Epidermal melanocyte (primary cell): Measurements from ENCODE around the gene PLCXD1.

ENCODE experiments used
- DNase-seq: peaks from one replicate; pipeline ENCODE4 v3.0.0; 2011; ENCODE audit warnings: low spot score; ENCODE audit not compliant: insufficient read length

PLCXD1 gene

DNA sequence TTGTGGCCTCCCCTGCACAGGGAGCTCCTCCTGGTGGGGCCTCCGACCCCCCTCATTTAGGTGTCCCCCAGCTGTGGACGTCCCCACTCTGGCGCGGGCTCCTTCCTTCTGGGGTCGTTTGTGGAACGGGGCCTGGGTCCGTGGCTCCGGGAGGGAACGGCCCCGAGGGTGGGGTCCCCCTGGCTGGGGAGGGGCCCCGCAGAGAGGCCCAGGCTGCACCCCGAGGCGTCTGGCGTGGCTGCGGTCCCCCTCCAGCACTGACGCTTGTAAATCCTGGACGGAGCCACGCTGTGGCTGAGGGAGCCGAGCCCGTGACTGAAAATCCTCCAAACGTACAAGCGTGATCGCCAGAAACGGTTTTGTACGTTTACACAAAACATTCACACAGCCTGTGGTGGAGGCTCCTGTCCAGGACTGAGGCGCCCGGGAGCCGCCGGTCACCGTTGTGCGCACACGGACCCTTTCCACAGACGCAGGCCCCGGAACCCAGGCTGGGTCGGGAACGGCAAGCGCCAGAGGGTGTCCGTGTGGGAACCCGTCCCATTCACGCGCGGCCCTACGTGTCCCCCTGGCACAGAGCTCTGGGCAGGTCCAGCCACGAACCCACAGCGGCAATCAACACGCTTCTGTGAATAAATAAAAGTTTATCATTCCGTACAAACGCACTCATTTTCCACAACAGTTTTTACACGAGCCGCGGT, 52.6 kb downstream of the PLCXD1 start:
- DNase-seq, result no peak

DNA sequence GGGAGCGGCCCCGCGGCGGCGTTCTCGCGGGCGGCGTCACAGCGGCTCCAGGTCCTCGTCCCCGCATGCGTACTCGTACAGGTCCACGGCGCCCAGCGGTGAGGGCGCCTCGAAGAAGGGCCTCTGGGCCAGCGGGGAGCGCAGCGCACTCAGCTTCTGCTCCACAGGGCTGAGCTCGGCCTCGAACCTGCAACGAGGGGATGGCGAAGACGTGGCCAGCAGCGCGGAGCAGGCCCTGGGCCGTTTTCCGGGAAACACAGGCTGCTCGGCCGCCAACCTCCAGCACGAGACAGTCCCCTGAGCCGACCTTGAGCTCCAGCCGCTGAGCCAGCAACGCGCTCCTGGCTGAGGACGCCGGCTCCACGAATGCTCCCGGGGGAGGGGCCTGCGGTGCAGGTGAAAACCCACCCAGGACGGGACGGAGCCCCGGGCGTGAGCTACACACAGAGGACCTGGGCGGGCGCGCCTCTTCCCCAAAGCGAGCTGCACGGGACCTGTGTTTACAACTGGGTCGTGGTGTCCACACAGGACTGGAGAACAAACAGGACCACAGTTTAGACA, 53.2 kb downstream of the PLCXD1 start:
- no peak for DNase-seq

DNA sequence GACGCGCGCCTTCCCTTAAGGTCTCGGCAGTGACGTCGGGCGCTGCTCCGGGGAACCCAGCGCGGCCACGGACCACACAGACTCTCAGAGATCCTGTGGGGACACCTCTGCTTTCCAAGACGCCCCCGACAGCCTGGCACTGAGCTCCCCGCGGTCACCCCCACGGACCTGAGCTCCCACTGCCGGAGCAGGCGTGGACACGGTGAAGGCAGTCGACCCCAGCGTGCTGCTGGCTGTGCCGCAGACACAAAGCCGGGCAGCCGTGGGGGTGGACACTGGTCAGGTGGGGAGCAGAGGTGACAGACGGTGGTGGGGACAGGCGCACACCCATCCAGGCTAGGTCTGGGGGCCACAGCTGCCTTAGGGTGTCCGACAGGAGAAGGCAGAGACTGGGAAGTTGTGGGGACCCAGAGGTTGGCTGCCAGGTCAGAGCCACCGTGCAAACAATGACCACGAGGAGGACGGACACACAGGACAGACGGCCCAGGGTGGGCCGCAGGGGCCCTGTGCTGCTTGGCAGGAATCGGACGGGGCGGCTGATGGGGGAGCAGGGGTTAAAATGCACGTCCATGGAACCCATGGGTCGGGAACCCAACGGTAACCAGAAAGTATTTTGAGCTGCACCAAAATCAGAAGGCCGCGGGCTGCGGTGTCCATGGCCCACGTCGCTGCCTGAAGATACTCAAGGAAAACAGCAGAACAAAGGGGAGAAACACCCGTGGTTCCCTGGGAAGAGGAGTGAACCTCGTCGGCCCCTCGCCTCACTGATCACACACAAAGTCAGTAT, 54.0 kb downstream of the PLCXD1 start:
- no peak for DNase-seq

DNA sequence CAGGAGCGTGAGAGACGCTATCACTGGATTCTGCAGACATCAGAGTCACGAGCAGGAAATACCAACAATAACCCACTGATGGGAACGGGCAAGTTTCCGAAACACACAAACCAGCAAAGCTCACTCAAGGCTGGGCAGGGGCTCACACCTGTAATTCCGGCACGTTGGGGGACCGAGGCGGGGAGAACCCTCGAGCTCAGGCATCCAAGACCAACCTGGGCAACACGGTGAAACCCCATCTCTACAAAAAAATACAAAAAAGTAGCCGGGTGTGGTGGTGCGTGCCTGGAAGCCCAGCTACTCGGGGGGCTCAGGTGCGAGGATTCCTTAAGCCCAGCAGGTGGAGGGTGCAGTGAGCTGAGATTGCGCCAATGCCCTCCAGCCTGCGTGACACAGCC, 54.6 kb downstream of the PLCXD1 start:
- no peak for DNase-seq

DNA sequence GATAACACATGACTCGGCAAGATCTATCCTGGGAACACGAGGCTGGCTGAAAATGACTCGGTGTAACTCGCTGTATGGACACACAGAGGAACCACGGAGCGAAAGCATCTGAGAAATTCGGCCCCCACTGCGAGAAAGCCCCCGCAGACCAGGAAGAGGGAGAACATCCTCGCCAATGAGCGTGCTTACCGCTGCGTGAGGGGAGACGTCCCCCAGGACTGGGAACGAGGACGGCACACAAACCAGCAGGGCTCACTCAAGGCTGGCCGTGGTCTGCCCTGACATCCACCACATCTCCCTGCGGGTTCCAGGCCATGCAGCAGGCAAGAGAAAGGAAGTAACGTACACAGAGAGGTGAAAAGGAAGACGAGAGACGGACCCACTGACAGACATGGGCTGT, 55.0 kb downstream of the PLCXD1 start:
- DNase-seq, result no peak

DNA sequence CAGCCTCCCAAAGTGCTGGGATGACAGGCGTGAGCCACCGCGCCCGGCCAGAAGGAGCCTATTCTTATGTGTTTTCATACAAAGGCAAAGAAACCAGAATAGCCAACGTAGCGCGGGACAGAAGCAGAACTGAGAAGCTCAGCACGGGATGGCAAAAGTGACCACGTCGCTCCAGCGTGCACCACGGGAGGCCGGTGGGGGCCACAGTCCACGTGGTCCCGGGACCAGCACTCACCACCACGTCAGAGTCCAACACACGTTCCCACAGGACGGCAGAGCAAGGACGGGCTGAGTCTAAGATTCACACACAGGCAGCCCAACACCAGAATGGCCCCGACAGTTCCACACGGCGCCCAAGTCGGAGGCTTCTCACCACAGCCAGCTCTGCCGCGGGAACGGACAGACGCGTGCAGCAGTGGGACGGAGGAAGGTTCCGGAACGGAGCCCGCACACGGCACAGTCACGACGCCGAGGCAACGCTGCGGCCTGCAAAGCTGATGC, 56.2 kb downstream of the PLCXD1 start:
- DNase-seq, result no peak

DNA sequence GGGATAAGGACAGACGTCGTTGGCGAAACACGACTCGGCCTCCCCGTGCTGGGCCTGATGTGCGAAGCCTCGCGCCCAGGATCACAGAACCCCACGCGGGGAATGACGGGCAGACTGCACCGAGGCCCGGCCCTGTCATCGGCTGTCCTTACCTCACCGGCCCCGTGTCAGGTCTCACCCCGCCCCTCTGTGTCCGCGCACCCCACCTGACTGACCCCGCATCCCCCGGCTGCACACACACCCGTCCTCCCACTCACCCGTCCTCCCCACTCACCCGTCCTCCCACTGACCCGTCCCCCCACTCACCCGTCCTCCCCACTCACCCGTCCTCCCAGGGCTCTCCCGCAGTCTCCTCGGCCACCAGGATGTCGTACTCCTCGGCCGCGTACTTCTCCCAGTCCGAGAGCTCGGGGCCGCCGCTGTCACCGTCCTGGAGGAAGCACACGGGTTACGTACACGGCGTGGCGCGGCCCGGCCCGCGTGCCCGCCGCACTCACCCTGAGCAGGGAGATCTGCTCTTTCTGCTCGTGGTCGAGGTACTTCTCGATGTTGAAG, 57.2 kb downstream of the PLCXD1 start:
- no peak for DNase-seq

DNA sequence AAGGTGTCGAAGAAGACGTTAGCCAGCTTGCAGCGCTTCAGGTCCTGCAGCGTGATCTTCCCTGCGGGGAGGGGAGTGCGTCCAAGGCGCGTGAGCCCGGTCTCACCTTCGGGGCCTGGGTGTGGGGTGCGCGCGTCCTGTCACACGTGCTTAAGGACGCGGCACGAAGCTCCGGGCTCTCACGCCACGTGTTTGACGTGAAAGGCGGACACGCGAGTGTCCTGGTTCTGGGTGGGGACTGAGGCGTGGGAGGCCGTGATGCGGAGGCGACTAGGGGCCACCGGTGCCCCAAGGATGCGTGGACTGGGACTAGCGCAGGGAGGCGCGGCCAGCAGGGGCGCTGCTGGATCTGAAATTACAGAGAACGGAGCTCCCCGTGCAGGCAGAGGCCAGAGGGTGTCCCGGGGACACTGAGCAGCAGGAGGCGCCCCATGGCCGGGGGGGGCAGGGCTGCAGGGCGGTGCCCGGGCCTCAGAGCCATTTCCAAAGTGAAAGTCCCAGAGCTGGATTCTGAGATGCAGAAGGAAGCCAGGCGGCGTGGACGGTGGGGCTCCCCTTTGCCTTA, 57.7 kb downstream of the PLCXD1 start:
- no peak for DNase-seq

DNA sequence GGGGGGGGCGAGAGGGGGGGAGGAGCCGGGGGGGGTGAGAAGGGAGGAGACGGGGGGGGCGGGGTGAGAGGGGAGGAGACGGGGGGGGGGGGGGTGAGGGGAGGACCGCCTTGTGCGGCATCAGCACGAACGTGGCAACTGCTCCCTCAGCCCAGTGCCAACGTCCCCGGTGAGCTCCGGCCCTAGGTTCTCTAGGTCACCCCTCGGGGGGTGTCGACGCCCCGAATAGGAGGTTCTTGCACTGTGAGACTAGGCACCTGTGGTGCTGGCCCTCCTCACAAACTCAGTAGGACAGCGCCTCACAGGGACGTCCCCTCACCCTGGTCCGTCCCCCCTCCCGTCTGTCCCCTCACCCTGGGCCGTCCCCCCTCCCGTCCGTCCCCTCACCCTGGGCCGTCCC, 58.9 kb downstream of the PLCXD1 start:
- DNase-seq, result no peak

DNA sequence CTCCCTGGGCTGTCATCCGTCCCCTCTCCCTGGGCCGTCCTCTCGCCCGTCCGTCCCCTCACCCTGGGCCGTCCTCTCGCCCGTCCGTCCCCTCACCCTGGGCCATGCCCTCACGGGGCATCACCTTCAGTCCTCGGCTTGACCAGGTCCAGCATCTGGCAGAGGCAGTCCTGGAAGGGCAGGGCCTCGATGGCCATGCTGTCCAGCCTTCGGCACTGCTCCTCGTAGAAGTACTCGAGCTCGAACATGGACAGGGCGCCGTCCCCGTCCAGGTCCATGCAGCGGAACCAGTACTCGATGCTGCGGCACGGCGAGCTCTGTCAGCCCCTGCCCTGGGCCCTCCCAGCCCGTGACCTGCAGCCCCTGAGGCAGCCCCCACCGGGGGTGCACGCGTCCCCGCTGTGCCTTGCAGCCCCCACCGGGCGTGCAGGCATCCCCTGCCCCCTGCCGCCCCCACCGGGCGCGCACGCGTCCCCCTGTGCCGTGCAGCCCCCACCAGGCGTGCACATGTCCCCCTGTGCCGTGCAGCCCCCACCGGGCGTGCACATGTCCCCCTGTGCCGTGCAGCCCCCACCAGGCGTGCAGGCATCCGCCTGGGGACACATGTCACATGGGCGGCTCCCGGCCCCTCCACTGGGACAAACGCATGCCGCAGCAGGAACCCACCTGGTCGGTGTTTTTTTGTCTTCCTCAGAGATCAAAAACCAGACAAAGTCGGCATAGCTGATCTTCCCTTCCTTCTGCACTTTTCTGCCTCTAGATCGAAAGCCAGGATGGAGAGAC, 59.7 kb downstream of the PLCXD1 start:
- DNase-seq, result no peak

DNA sequence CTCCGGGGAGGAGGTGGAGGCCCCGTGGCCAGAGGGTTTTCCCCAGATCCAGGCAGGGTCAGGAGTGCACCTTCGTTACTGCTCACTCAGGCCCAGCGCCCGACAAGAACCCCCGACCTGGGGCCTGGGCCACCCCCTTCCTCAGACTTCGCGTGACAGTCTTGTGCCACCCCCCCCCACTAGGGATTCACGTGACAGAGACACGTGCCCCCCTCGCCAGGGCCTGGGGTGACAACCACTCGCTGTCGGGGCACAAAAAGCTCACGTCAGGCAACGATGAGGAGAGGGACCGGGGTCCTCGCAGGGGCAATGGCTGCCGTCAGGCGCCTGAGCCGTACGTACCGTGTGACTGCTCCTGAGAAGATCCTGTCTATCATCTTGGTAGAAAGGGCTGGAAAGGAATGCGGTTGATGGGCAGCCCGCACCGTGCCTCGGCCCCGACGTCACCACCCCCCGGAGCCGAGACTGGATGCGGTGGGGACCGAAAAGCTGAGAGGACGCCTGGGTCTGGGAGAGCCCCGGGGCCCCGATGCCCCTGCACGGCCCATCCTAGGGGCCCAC, 60.4 kb downstream of the PLCXD1 start:
- DNase-seq, result no peak

DNA sequence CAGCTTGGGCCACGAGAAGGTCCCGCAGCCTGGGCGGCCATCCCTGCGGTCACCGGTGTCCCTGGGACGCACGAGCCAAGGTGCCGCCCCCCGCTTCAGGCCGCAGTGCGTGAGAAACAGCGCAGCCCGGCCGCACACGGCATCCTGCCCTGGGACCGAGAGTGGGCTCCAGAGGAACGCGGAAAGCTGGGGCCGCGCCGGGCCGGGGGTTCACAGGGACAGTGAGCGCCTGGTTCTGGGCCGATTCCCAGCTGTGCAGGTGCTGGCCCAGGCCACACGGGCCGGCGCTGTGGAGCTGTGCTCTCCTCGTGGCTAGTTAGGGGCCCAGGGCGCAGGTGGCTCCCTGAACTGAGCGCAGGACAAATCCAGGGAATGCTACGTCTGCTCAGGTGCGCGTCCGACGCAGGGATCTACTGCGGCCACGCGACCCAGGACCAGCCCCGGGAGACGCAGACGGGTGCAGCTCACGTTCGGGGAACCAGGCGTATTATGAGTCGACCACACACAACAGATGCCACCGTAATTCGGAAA, 63.3 kb downstream of the PLCXD1 start:
- DNase-seq, result no peak

DNA sequence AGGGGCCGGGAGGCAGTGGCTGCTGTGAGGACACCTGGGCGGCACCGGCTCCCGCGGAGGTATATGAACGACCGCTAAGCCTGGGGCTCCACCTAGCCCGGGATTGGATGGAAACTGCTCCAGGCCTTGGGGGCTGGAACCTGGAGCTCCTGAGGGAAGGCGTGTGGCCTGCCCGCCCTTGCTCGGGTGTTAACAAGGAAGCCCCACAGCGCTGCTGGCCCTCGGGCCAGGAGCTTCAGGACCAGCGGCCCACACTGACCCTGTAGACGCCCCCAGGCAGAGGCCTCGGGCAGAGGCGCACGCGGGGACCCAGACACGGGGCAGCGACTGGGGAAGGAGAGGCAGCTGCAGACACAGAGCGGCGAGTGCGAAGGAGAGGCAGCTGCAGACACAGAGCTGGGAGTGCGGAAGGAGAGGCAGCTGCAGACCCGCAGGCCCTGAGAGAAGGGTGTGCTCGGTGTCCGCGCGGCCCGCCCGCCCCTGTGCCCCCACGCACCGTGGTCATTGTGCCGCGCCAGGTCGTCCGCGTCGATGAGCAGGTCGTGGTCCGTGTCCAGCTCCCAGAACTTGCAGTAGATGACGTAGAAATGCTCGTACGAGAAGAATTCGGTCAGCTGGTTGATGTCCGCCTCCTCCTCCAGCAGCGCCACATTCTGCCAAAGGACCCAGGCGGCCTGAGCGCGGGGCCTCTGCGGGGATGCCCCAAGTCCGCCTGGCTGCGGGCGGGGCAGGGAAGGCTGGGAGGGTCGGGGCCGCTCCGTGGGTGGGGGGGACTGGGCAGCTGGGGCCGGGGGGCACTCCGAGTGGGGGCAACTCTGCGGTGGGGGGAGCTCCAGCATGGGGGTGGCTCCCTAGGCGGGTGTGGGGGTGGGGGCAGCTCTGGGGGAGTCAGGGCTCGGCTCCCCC, 64.1 kb downstream of the PLCXD1 start:
- no peak for DNase-seq

DNA sequence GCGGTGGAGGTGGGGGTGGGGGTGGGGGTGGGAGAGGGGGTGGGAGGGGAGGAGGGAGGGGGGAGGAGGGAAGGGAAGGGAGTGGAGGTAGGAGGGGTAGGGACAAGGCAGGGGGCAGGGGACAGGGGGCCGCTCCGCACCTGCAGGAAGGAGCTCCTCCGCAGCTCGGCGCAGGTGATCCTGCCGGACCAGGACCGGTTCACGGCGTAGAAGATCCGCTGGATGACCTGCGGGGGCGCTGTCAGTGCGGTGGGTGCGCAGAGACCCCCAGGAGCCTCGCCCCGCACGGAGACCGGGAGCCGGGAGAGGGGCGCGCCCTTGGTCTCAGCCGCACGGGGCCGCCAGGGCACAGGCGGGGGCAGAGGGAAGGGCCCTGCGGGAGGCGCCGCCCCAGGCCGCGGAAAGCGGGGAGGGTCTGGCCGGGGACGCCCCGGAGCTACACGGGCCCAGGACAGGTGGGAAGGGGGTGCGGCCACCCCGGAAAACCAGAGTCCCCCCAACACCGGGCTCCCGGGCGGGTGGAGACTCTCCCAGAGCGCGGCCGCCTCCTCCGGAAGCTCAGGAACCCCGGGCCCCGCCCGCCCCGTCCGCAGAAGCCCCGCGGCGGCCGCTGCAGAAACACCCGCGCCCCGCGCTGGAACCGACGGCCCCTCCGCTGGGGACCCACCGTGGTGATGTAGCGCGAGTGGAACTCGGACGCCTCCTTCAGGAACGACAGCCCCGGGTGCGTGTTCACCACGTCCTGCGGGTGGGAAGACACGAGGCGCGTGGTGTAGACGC, 65.0 kb downstream of the PLCXD1 start:
- no peak for DNase-seq

DNA sequence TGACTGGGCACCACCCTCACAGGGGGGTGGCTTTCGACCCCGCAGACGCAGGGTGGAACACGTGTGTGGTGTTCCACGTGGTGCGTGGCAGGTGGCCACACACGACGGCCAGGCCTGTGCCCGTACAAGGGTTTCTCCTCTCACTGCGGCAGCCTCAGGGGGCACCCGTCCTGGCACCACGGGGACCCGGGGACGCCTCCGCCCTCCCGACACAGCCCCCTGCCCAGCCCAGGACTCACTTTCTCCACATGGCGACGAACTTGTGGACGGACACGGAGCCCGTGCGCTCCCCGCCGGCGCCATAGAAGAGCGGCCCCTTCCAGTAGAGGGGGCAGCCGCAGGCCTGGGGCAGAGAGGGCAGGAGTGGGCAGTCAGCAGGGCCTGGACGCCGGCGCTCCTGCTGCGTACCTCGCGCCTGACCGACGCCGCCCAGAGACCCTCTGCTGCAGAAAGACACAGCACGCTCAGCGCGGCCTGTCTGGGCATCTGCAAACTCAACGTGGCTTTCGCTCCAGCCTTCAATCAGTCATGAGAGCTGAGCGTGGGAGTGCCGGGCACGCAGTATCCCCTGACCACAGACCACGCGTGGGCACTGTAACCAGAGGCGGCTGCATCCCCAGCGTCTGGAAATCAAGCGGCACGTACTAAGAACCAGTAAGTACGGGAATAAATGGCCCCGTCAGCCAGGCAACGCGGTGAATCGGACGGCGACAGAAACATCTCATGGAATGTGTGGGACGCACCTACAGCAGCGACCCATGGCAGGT, 66.4 kb downstream of the PLCXD1 start:
- no peak for DNase-seq

DNA sequence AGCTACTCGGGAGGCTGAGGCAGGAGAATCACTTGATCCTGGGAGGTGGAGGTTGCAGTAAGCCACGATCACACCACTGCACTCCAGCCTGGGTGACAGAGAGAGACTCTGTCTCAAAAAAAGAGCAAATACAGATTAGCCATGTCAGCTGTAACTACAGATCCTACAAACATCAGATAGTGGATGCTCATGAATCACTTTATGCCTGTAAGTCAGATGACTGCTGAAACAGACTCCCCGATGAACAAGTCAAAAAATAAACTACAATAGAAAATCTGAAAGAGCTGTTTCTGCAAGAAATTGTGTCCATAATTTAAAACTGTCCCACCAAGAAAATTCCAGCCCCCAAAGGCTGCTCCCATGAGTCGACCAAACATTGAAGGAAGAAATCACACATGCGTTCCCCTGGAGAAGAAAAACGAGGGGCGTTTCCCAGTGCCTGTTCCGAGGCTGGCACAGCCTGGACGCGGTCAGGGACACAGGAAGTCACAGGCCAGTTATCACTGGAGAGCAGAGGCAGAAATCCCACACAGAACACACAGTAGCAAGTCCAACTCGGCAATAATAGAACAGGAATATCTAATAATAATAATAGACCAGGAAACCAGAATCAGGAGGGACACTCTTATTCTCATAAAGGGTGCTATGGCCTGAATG, 67.4 kb downstream of the PLCXD1 start:
- DNase-seq, result no peak

DNA sequence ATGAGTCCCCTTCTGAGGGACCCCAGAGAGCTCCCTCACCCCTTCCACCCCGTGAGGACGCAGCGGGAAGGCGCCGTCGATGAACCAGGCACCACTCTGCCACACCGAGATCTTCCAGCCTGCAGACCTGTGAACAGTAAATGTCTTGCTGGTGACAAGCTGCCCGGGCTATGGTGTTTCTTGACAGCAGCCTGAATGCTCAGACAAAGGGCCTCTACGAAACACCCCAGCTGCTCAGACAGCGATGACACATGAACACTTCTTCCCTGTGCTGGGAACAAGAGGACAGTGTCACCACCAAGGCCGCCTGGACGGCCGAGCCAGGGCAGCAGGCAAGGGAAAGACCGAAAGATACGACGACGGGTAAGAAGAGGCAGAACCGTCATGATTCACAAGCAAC, 68.0 kb downstream of the PLCXD1 start:
- DNase-seq, result no peak
